ENCODE data around the gene FBXO44. TPM values are rescaled to one million over a fixed set of nuclear protein-coding genes. Genes with fewer than 3 reads are reported as not detected.

The FBXO44 gene
- polyA plus RNA-seq, 3 donors = 1.5 to 17.8 (median 2.0) TPM

DNA sequence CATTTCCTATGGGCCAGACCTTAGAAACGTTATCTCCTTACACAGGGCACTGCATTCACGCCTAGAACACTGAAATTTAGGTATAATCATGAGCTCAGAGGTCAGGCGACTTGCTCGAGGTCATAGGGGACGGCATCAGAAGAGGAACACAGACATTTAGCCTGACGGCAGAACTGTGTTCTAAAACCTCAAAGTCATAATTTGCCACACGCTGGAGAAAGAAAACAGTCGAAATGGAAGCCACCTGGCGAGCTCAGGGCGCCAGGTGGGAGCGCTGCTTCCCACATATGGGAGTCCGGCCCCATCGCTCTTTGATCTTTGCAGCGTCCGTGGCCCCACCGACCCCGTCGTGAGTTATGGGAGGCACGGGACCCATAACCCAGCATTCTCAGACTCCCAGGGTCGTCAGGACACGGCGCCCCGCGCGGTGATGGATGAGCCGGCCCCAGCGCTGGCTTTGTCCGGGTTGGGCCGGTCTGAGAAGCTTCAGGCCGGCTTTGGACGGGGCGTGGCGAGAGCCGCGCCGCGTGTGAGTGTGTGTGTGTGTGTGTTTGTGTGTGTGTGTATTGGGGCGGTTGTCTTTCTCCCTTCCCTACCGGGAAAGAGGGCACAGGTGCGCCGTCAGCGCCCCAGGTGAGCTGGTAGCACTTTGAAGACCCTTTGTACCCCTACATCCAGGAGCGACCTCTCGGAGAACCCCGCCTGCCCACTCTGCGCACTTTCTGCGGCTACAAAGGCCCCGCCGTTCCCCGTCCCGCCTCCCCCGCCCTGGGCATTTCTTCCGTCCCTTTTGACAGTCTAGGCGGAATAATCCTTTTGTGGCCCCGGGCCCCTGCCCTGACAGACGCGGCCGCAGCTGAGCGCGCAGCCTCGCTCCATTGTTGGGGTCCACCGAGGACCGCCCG lies 36.0 kb downstream of the FBXO44 start:
- Histone ChIP-seq H2AFZ (ENCODE audit: insufficient read depth, low read depth, low read length, poor library complexity, severe bottlenecking) (no peak overlapping the region), H3K79me2 (ENCODE audit: insufficient read depth, low read length) (no peaks in the 10 kb centered on the region), H3K9me3 (replicated peaks in 1 of 2; ENCODE audit: control insufficient read depth in 1 of 2, insufficient read depth in 1 of 2, low read length in 2 of 2) (peaks cover 0 to 11% of the 10 kb centered on the region in 2 donors), H3K27me3 (ENCODE audit: control insufficient read depth in 2 of 2, insufficient read depth in 2 of 2, low read length in 2 of 2) (peaks cover 41 to 63% of the 10 kb centered on the region in 2 donors), H3K36me3 (replicated peaks in 1 of 2; ENCODE audit: control insufficient read depth in 1 of 2, insufficient read depth in 2 of 2, low read length in 2 of 2) (no peaks in the 10 kb centered on the region), H3K4me2 (replicated peaks; ENCODE audit: extremely low read depth, low read length, poor library complexity, severe bottlenecking) (no peak overlapping the region), H3K4me1 (ENCODE audit: control insufficient read depth in 1 of 2, insufficient read depth in 2 of 2, low read length in 2 of 2) (peaks cover 5 to 11% of the 10 kb centered on the region in 2 donors), H3K9ac (ENCODE audit: insufficient read depth, low read length, poor library complexity, severe bottlenecking) (no peak overlapping the region), H4K20me1 (ENCODE audit: insufficient read depth, low read length) (no peaks in the 10 kb centered on the region), H3K4me3 (replicated peaks in 1 of 3; ENCODE audit: low read depth in 2 of 3, low read length in 3 of 3) (no peak overlapping the region), H3K27ac (ENCODE audit: low read depth in 1 of 2, low read length in 2 of 2) (no peak overlapping the region)
- H3K36me3 Mint-ChIP-seq = peaks cover 2 to 6% of the 10 kb centered on the region in 2 donors
- intact Hi-C loops (cut with micrococcal nuclease) = no loop called here
- peak overlapping the region in 1 of 7 donors; percentile 55 for H3K27ac Mint-ChIP-seq
- H3K4me3 Mint-ChIP-seq = peak overlapping the region in 1 of 2 donors; percentile 73
- 2% methylated on average over 50 of the region's 64 CpGs for WGBS (ENCODE audit: insufficient coverage)
- H3K4me1 Mint-ChIP-seq = peaks cover 23% of the 10 kb centered on the region
- TF ChIP-seq CTCF (IDR thresholded peaks at IDR 0.05) = no peak
- no peak for DNase-seq
- peaks cover 0 to 17% (median 7%) of the 10 kb centered on the region in 7 donors for H3K9me3 Mint-ChIP-seq
- H3K27me3 Mint-ChIP-seq (ENCODE audit: low read depth in 3 of 3) = peaks cover 54 to 80% (median 67%) of the 10 kb centered on the region in 3 donors

- no peak within 1 kb of the TSS for H3K9ac ChIP-seq (ENCODE audit: insufficient read depth, low read length, poor library complexity, severe bottlenecking)
- peaks cover 0 to 17% (median 7%) of the 10 kb centered on the region in 7 donors for H3K9me3 Mint-ChIP-seq
- no peaks in the 10 kb centered on the region for H4K20me1 ChIP-seq (ENCODE audit: insufficient read depth, low read length)
- H3K9me3 ChIP-seq (replicated peaks in 1 of 2; ENCODE audit: control insufficient read depth in 1 of 2, insufficient read depth in 1 of 2, low read length in 2 of 2) = peaks cover 0 to 11% of the 10 kb centered on the region in 2 donors
- no peak within 1 kb of the TSS for H3K27ac ChIP-seq (ENCODE audit: low read depth in 1 of 2, low read length in 2 of 2)
- peaks cover 58 to 82% (median 68%) of the 10 kb centered on the region in 3 donors for H3K27me3 Mint-ChIP-seq (ENCODE audit: low read depth in 3 of 3)
- WGBS (ENCODE audit: insufficient coverage) = under 1% methylated on average over 65 of the region's 78 CpGs
- peak within 1 kb of the TSS in 2 of 7 donors; percentile 42 to 55 for H3K27ac Mint-ChIP-seq
- H3K4me1 ChIP-seq (ENCODE audit: control insufficient read depth in 1 of 2, insufficient read depth in 2 of 2, low read length in 2 of 2) = peaks cover 5 to 11% of the 10 kb centered on the region in 2 donors
- peaks cover 41 to 63% of the 10 kb centered on the region in 2 donors for H3K27me3 ChIP-seq (ENCODE audit: control insufficient read depth in 2 of 2, insufficient read depth in 2 of 2, low read length in 2 of 2)
- no peak within 1 kb of the TSS for H3K4me2 ChIP-seq (replicated peaks; ENCODE audit: extremely low read depth, low read length, poor library complexity, severe bottlenecking)
- no peak for DNase-seq
- peaks cover 23% of the 10 kb centered on the region for H3K4me1 Mint-ChIP-seq
- H3K36me3 Mint-ChIP-seq = peaks cover 2 to 6% of the 10 kb centered on the region in 2 donors
- H3K4me3 Mint-ChIP-seq = peak within 1 kb of the TSS in 1 of 2 donors; percentile 86
- no peak within 1 kb of the TSS for H2AFZ ChIP-seq (ENCODE audit: insufficient read depth, low read depth, low read length, poor library complexity, severe bottlenecking)
- intact Hi-C loops (cut with micrococcal nuclease) = no loop called here
- no peak for TF ChIP-seq CTCF (IDR thresholded peaks at IDR 0.05)
- no peaks in the 10 kb centered on the region for H3K79me2 ChIP-seq (ENCODE audit: insufficient read depth, low read length)
- no peak within 1 kb of the TSS for H3K4me3 ChIP-seq (replicated peaks in 1 of 3; ENCODE audit: low read depth in 2 of 3, low read length in 3 of 3)
- no peaks in the 10 kb centered on the region for H3K36me3 ChIP-seq (replicated peaks in 1 of 2; ENCODE audit: control insufficient read depth in 1 of 2, insufficient read depth in 2 of 2, low read length in 2 of 2)
Observed at GRCh38 chr1:11691302-11691914, 36.7 kb downstream of the FBXO44 start, which contains the start of gene DRAXIN. DRAXIN (plus strand) TSS chr1:11691710; CDS start chr1:11706259, 14,549 bp downstream.
